Lung (tissue), 12 donors: ENCODE measurements around the gene KRT25. TPM values are rescaled to one million over a fixed set of nuclear protein-coding genes. Genes with fewer than 3 reads are reported as not detected.
A peak's percentile ranks its signal among the peaks of the same experiment; 100 is the strongest.

Source experiments
- ATAC-seq: fragments of 200-7000 bp; cut with Tn5 transposase; one replicate; pipeline ENCODE4 v1.9.1; 2020; ENCODE audit warnings: moderate number of reproducible peaks; ENCODE audit not compliant: insufficient read depth, low FRiP score
- DNase-seq, 3 donors: peaks; one replicate each; pipeline ENCODE4 v3.0.0-alpha.2; 2013 to 2017
- H3K27ac ChIP-seq, 2 donors: one replicate each; pipeline ENCODE4 v1.5.1; 2013; ENCODE audit warnings: mild to moderate bottlenecking in 2 of 2, moderate library complexity in 2 of 2, control low read depth in 1 of 2, inconsistent platforms in 1 of 2, low read depth in 1 of 2, low read length in 1 of 2
- H3K27me3 ChIP-seq, 3 donors: one replicate each; pipeline ENCODE4 v1.5.1; 2013; ENCODE audit warnings: low read length in 2 of 3; ENCODE audit not compliant: control insufficient read depth in 3 of 3, insufficient read depth in 3 of 3
- H3K36me3 ChIP-seq, 4 donors: one replicate each; pipeline ENCODE4 v1.5.1; 2013; ENCODE audit warnings: low read length in 4 of 4, mild to moderate bottlenecking in 1 of 4, moderate library complexity in 1 of 4; ENCODE audit not compliant: control insufficient read depth in 4 of 4, insufficient read depth in 4 of 4
- H3K4me1 ChIP-seq, 5 donors: one replicate each; pipeline ENCODE4 v1.5.1; 2013; ENCODE audit warnings: low read length in 5 of 5, mild to moderate bottlenecking in 2 of 5, moderate library complexity in 1 of 5; ENCODE audit not compliant: control insufficient read depth in 5 of 5, insufficient read depth in 5 of 5
- H3K4me3 ChIP-seq: one replicate; pipeline ENCODE4 v1.5.1; 2013; ENCODE audit warnings: mild to moderate bottlenecking, control low read depth, moderate library complexity
- H3K9ac ChIP-seq, 2 donors: one replicate each; pipeline ENCODE4 v1.5.1; 2013; ENCODE audit warnings: low read length in 2 of 2, control low read depth in 1 of 2; ENCODE audit not compliant: insufficient read depth in 1 of 2
- H3K9me3 ChIP-seq, 4 donors: one replicate each; pipeline ENCODE4 v1.5.1; 2013; ENCODE audit warnings: low read length in 3 of 4, mild to moderate bottlenecking in 1 of 4, moderate library complexity in 1 of 4; ENCODE audit not compliant: control insufficient read depth in 4 of 4, insufficient read depth in 3 of 4
- CTCF ChIP-seq: IDR thresholded peaks from 2 replicates; pipeline ENCODE4 v1.5.1; 2012; ENCODE audit warnings: mild to moderate bottlenecking; ENCODE audit errors: control extremely low read depth, extremely low read depth
- WGBS, 2 donors: extraction: QIAGEN DNeasy Blood & Tissue Kit; methylation state at CpG; one replicate each; pipeline ENCODE4 v1.1.7; 2013; 5-methylcytosine and 5-hydroxymethylcytosine counted together
- polyA plus RNA-seq, 2 donors: library from polyadenylated mRNA; stranded (reverse); fragments of 200-250 nt; gene quantifications; one replicate each; pipeline ENCODE4 v1.2.1, GENCODE V29; 2013
- total RNA-seq, 2 donors: library from RNA; depleted of rRNA in 1 of 2; stranded (reverse); fragments of >200 nt in 1 of 2; gene quantifications; one replicate each; pipeline ENCODE4 v1.2.1, GENCODE V29; 2014 to 2021
- donor health status: control.
- donor health status: control.
- donor health status: Bipolar disorder and iron deficiency.
- donor health status: healthy.
- donor health status: DM: yes; HTN: yes; CAD: no.

KRT25 gene
- total and polyA plus RNA-seq, 4 donors: not detected

GRCh38 chr17:40782450-40782849 is 27.3 kb upstream of the KRT25 start, which contains the start of gene KRT27:
TSS of gene KRT27 (minus strand) at chr17:40782550. CDS start at chr17:40782493, 57 bp downstream.
- ATAC-seq (no peak), DNase-seq (no peak)
- no peak within 1 kb of the TSS for H3K4me3 ChIP-seq
- H3K9ac ChIP-seq: no peak within 1 kb of the TSS
- WGBS, 2 donors: 96 to 98% methylated on average over 4 of the region's 4 CpGs
- no peak for TF ChIP-seq CTCF
- peaks cover 0 to 7% (median 0%) of the 10 kb centered on the region in 5 donors for H3K4me1 ChIP-seq
- peaks cover 0 to 16% (median 4%) of the 10 kb centered on the region in 3 donors for H3K27me3 ChIP-seq
- H3K36me3 ChIP-seq: no peaks in the 10 kb centered on the region
- H3K27ac ChIP-seq: no peak within 1 kb of the TSS
- H3K9me3 ChIP-seq: no peaks in the 10 kb centered on the region

GRCh38 chr17:40779181-40779909 is 24.2 kb upstream of the KRT25 start:
- no peaks in the 10 kb centered on the region for H3K9me3 ChIP-seq
- 27 to 29% methylated on average over 37 of the region's 37 CpGs for WGBS, 2 donors
- H3K4me1 ChIP-seq: peaks cover 0 to 7% (median 0%) of the 10 kb centered on the region in 5 donors
- H3K27ac ChIP-seq: peak overlapping the region in 1 of 2 donors; percentile 11
- DNase-seq: peak; percentile 37 to 69 (median 61)
- ATAC-seq: peak; percentile 90
- H3K36me3 ChIP-seq: no peaks in the 10 kb centered on the region
- peaks cover 0 to 21% (median 4%) of the 10 kb centered on the region in 3 donors for H3K27me3 ChIP-seq
- no peak overlapping the region for H3K4me3 ChIP-seq
- no peak for TF ChIP-seq CTCF
- H3K9ac ChIP-seq: no peak overlapping the region

GRCh38 chr17:40778461-40778860 is 23.3 kb upstream of the KRT25 start:
- no peak for ATAC-seq
- Histone ChIP-seq H3K27me3 (peaks cover 0 to 21% (median 4%) of the 10 kb centered on the region in 3 donors), H3K4me3 (no peak overlapping the region), H3K9me3 (no peaks in the 10 kb centered on the region), H3K27ac (no peak overlapping the region), H3K36me3 (no peaks in the 10 kb centered on the region), H3K4me1 (peaks cover 0 to 7% (median 0%) of the 10 kb centered on the region in 5 donors), H3K9ac (no peak overlapping the region)
- peak in 1 of 3 donors; percentile 6 for DNase-seq
- TF ChIP-seq CTCF: no peak
- 63 to 75% methylated on average over 5 of the region's 5 CpGs for WGBS, 2 donors
